Sigmoid colon (tissue), 7 donors: Measurements from ENCODE around the gene CSF2. TPM values are rescaled to one million over a fixed set of nuclear protein-coding genes. Genes with fewer than 3 reads are reported as not detected.

ENCODE experiments used
- DNase-seq: peaks from one replicate; pipeline ENCODE4 v3.0.0-alpha.2; 2019
- H3K27ac ChIP-seq, 4 donors: fragments of 200-600 bp; sonication (generic); one replicate each; pipeline ENCODE4 v1.5.1; 2016 to 2019; ENCODE audit warnings: mild to moderate bottlenecking in 1 of 4
- H3K27me3 ChIP-seq, 3 donors: fragments of 200-600 bp; sonication (generic); one replicate each; pipeline ENCODE4 v1.5.1; 2019; ENCODE audit warnings: mild to moderate bottlenecking in 1 of 3
- H3K36me3 ChIP-seq, 4 donors: fragments of 200-600 bp; sonication (generic); one replicate each; pipeline ENCODE4 v1.5.1; 2016 to 2019
- H3K4me1 ChIP-seq, 4 donors: fragments of 200-600 bp; sonication (generic); one replicate each; pipeline ENCODE4 v1.5.1; 2017 to 2019
- H3K4me3 ChIP-seq, 4 donors: fragments of 200-600 bp; sonication (generic); one replicate each; pipeline ENCODE4 v1.5.1; 2017 to 2019; ENCODE audit warnings: mild to moderate bottlenecking in 2 of 4, moderate library complexity in 1 of 4
- H3K9me3 ChIP-seq, 4 donors: fragments of 200-600 bp in 3 of 4; sonication (generic) in 3 of 4; one replicate each; pipeline versions ENCODE4 v1.5.1 to v1.6.1; 2013 to 2019
- EP300 ChIP-seq, 4 donors: sonication (generic); formaldehyde crosslinking; IDR thresholded peaks; one replicate each; pipeline ENCODE4 v1.6.1; 2017; ENCODE audit warnings: antibody characterized with exemption in 4 of 4
- POLR2A ChIP-seq, 2 donors: fragments of 450-650 bp; IDR thresholded peaks; one replicate each; pipeline ENCODE4 v1.6.1; 2016; ENCODE audit warnings: antibody characterized with exemption in 2 of 2, mild to moderate bottlenecking in 2 of 2, moderate library complexity in 2 of 2
- POLR2AphosphoS5 ChIP-seq, 4 donors: sonication (generic); formaldehyde crosslinking; IDR thresholded peaks; one replicate each; pipeline ENCODE4 v1.6.1; 2017; ENCODE audit warnings: antibody characterized with exemption in 4 of 4
- WGBS, 2 donors: extraction: QIAGEN DNeasy Blood & Tissue Kit; methylation state at CpG; one replicate each; pipeline ENCODE4 v1.1.7; 2013; 5-methylcytosine and 5-hydroxymethylcytosine counted together
- intact Hi-C: fragments of 100-400 bp; cut with DNase I; formaldehyde crosslinking; loops from one replicate; pipeline ENCODE4 v1.15.1; 2023
- polyA plus RNA-seq, 3 donors: library from polyadenylated mRNA; stranded (reverse); fragments of 200-250 nt; gene quantifications; one replicate each; pipeline ENCODE4 v1.2.3, GENCODE V29; 2013
- total RNA-seq, 4 donors: library from RNA; depleted of rRNA; stranded (reverse); fragments of >200 nt; gene quantifications; one replicate each; pipeline ENCODE4 v1.1.0, GENCODE V29; 2016
- TF ChIP-seq, protein P1 (sequence below), 4 experiments: fragments of 450-650 bp in 3 of 4; fragments of 200-600 bp in 1 of 4; IDR thresholded peaks; one replicate each; pipeline ENCODE4 v1.5.1; 2016 to 2019; ENCODE audit warnings: antibody characterized with exemption in 4 of 4, mild to moderate bottlenecking in 3 of 4, moderate library complexity in 2 of 4
- donor health status: healthy with polysubstance abuse.
- donor health status: Bipolar disorder and iron deficiency.
- donor health status: healthy.

CSF2 gene
- total and polyA plus RNA-seq, 7 donors, result 1.1 TPM; not detected in 6

DNA sequence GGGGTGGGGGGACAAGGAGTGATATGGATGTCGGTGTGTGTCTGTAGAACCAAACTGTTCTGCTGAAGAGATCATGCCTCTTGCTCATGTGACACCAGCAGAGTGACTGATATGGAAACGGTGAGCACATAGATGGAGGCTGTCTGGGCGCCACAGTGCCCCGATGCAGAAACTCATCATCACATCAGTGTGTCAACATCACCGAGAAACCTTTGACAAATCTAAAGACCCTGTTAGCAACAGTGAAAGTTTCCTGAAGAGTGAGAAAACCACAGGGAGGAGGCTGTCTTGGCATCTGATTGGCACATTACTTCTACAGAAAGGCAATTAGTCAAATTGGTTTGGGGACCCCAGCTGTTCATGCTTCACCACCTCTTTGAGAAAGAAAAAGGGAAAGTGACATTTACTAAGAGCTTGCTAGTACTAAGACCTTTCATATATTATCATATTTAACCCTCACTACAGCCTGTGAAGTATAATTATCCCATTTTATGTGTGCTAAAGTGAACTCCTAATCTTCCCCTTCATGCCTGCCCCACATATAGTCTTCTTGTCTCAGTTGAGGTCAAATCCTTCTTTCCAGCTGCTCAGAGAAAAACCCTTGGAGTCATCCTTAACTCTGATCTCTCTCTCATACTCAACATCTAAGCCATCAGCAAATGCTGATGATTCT is 25.6 kb downstream of the CSF2 start:
- Histone ChIP-seq H3K36me3 (no peaks in the 10 kb centered on the region), H3K9me3 (no peaks in the 10 kb centered on the region), H3K27me3 (no peaks in the 10 kb centered on the region), H3K4me3 (no peak overlapping the region), H3K4me1 (peaks cover 0 to 10% (median 4%) of the 10 kb centered on the region in 4 donors), H3K27ac (no peak overlapping the region)
- TF ChIP-seq EP300 (IDR thresholded peaks at IDR 0.05), result no peak
- TF ChIP-seq POLR2A (IDR thresholded peaks at IDR 0.05), result no peak
- TF ChIP-seq POLR2AphosphoS5 (IDR thresholded peaks at IDR 0.05), result no peak
- TF ChIP-seq, protein P1, sequence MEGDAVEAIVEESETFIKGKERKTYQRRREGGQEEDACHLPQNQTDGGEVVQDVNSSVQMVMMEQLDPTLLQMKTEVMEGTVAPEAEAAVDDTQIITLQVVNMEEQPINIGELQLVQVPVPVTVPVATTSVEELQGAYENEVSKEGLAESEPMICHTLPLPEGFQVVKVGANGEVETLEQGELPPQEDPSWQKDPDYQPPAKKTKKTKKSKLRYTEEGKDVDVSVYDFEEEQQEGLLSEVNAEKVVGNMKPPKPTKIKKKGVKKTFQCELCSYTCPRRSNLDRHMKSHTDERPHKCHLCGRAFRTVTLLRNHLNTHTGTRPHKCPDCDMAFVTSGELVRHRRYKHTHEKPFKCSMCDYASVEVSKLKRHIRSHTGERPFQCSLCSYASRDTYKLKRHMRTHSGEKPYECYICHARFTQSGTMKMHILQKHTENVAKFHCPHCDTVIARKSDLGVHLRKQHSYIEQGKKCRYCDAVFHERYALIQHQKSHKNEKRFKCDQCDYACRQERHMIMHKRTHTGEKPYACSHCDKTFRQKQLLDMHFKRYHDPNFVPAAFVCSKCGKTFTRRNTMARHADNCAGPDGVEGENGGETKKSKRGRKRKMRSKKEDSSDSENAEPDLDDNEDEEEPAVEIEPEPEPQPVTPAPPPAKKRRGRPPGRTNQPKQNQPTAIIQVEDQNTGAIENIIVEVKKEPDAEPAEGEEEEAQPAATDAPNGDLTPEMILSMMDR (IDR thresholded peaks at IDR 0.05), result no peak
- 59 to 84% methylated on average over 5 of the region's 5 CpGs for WGBS, 2 donors
- intact Hi-C loops, result no loop called here
- no peak for DNase-seq

DNA sequence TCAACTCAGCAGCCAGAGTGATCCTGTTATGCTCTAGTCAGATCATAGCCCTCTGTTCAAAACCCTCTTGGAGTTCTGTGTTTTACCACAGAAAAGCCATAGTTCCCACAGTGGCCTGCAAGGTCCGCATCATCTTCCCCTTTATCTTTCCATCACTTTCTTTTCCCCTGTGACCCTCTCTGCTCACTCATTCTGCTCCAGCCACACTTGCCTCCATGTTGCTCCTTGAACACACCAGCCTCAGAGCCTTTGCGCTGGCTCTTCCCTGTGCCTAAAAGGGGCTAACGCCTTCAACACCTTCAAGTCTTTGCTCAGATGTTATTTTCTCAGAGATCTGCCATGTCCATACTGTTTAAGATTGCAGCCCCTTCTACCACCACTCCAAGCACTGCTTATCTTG is 26.3 kb downstream of the CSF2 start:
- intact Hi-C loops, result no loop called here
- no peak overlapping the region for H3K27ac ChIP-seq
- no peaks in the 10 kb centered on the region for H3K36me3 ChIP-seq
- no peak for DNase-seq
- WGBS, 2 donors, result 90 to 94% methylated on average over 3 of the region's 3 CpGs
- peaks cover 0 to 10% (median 4%) of the 10 kb centered on the region in 4 donors for H3K4me1 ChIP-seq
- TF ChIP-seq EP300 (IDR thresholded peaks at IDR 0.05) (no peak), POLR2A (IDR thresholded peaks at IDR 0.05) (no peak), POLR2AphosphoS5 (IDR thresholded peaks at IDR 0.05) (no peak)
- TF ChIP-seq, protein P1 (IDR thresholded peaks at IDR 0.05), result no peak
- H3K4me3 ChIP-seq, result no peak overlapping the region
- H3K27me3 ChIP-seq, result no peaks in the 10 kb centered on the region
- H3K9me3 ChIP-seq, result no peaks in the 10 kb centered on the region

DNA sequence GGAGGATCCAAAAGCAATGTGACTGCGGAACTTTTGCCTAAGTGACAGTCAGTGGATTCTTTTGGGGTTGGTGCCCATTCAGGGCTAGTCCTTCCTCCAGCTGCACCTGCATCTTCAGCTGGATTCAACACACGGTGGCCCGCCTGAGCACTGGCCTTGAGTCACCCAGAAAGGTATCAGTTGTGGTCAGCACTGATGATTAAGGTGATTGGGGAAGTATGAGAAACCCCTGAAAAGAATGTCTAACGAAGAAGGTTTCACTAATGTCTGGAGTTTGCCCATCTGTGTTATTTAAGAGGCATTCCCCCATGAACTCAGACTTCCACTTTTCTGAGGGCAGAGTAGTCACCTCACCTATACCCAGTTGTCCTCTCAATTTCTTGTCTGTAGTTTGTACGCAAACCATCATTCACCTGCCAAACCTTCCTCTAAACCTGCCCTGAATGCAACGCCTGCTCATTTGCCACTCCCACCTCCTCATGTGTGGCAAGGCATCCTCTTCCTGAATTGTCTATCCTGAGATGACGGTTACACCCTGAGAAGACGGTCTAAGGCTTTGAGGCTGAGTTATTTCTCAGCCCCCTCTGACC is 27.2 kb downstream of the CSF2 start:
- H3K9me3 ChIP-seq, result no peaks in the 10 kb centered on the region
- DNase-seq, result no peak
- intact Hi-C loops, result no loop called here
- WGBS, 2 donors, result 42 to 51% methylated on average over 8 of the region's 8 CpGs
- no peak for TF ChIP-seq POLR2A (IDR thresholded peaks at IDR 0.05)
- TF ChIP-seq, protein P1 (IDR thresholded peaks at IDR 0.05), result no peak
- no peak for TF ChIP-seq POLR2AphosphoS5 (IDR thresholded peaks at IDR 0.05)
- no peak for TF ChIP-seq EP300 (IDR thresholded peaks at IDR 0.05)
- H3K4me3 ChIP-seq, result no peak overlapping the region
- peaks cover 0 to 10% (median 4%) of the 10 kb centered on the region in 4 donors for H3K4me1 ChIP-seq
- H3K27me3 ChIP-seq, result no peaks in the 10 kb centered on the region
- no peak overlapping the region for H3K27ac ChIP-seq
- no peaks in the 10 kb centered on the region for H3K36me3 ChIP-seq

DNA sequence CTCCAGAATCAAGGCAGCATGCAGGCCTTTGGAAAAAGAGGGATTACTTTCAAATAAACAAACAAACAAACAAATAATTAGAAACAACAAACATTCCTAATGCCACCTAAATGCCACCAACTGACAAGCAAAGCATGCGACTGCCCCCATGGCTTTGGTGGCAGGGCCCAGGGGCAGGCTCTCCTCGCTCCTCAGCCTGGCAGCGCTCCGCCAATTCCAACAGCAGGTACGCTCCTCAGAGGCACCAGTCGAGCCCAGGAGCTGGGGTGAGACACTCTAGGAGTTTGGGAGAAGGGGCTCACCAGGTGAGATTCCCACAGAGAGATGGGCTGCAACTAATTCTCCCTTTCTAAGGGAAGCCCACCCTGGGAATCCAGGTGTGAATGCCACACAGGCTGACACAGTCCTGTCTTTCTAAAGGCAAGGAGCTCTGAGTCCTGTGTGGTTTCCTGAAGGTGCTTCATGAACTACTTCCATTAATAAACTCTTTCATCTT is 27.8 kb downstream of the CSF2 start:
- Histone ChIP-seq H3K27ac (no peak overlapping the region), H3K9me3 (no peaks in the 10 kb centered on the region), H3K27me3 (no peaks in the 10 kb centered on the region), H3K4me1 (peaks cover 0 to 10% (median 4%) of the 10 kb centered on the region in 4 donors), H3K36me3 (no peaks in the 10 kb centered on the region), H3K4me3 (no peak overlapping the region)
- TF ChIP-seq POLR2AphosphoS5 (IDR thresholded peaks at IDR 0.05) (no peak), EP300 (IDR thresholded peaks at IDR 0.05) (no peak), POLR2A (IDR thresholded peaks at IDR 0.05) (no peak)
- TF ChIP-seq, protein P1 (IDR thresholded peaks at IDR 0.05), result no peak
- intact Hi-C loops, result no loop called here
- DNase-seq, result no peak
- WGBS, 2 donors, result 95 to 96% methylated on average over 6 of the region's 6 CpGs
